SIG-M5 treated with dmso at 0.1 percent for 504 hours (cell line): ENCODE results near the gene INPP4B.
"Not testable (repeated sequence)": the region's sequence is repeated elsewhere in the genome, so short reads cannot be mapped to it uniquely, and the experiment has no call there.

ENCODE experiments used
- DNase-seq: peaks from one replicate; lab custom pipeline; 2025; ENCODE audit not compliant: unreplicated experiment; lab: John Stamatoyannopoulos, UW

Gene INPP4B

GRCh38 chr4:142101401-142101800, 744.7 kb downstream of the INPP4B start:
- no peak for DNase-seq

- DNase-seq = no peak
Observed at GRCh38 chr4:142100941-142101340, 745.2 kb downstream of the INPP4B start.

GRCh38 chr4:142098900-142099545, 747.1 kb downstream of the INPP4B start:
- no peak for DNase-seq

GRCh38 chr4:142098380-142098779, 747.7 kb downstream of the INPP4B start:
- no peak for DNase-seq

GRCh38 chr4:142097015-142097414, 749.1 kb downstream of the INPP4B start:
- no peak for DNase-seq

GRCh38 chr4:142095886-142096605, 750.1 kb downstream of the INPP4B start:
- no peak for DNase-seq

- DNase-seq = no peak
Observed at GRCh38 chr4:142092941-142093340, 753.2 kb downstream of the INPP4B start.

GRCh38 chr4:142091691-142092182, 754.4 kb downstream of the INPP4B start:
- no peak for DNase-seq

- DNase-seq = no peak
Observed at GRCh38 chr4:142091085-142091513, 755.0 kb downstream of the INPP4B start.

GRCh38 chr4:142088906-142089305, 757.2 kb downstream of the INPP4B start:
- DNase-seq = no peak

GRCh38 chr4:142085513-142086292, 760.4 kb downstream of the INPP4B start:
- no peak for DNase-seq

GRCh38 chr4:142083264-142083663, 762.8 kb downstream of the INPP4B start:
- DNase-seq = no peak

- DNase-seq = no peak
Observed at GRCh38 chr4:142081025-142081424, 765.1 kb downstream of the INPP4B start.

- no peak for DNase-seq
Observed at GRCh38 chr4:142079959-142080358, 766.1 kb downstream of the INPP4B start.

GRCh38 chr4:142077048-142077447, 769.1 kb downstream of the INPP4B start:
- no peak for DNase-seq

GRCh38 chr4:142068304-142068703, 777.8 kb downstream of the INPP4B start:
- DNase-seq = not testable (repeated sequence)

GRCh38 chr4:142066562-142066961, 779.5 kb downstream of the INPP4B start:
- not testable (repeated sequence) for DNase-seq

- no peak for DNase-seq
Observed at GRCh38 chr4:142065086-142065647, 780.9 kb downstream of the INPP4B start.

- no peak for DNase-seq
Observed at GRCh38 chr4:142064181-142064580, 781.9 kb downstream of the INPP4B start.

- DNase-seq = peak; percentile 1
Observed at GRCh38 chr4:142045996-142046395, 800.1 kb downstream of the INPP4B start.

- DNase-seq = no peak
Observed at GRCh38 chr4:142044271-142044670, 801.8 kb downstream of the INPP4B start.
